Upper lobe of left lung (tissue), 6 donors: ENCODE data around the gene SETBP1. TPM values are rescaled to one million over a fixed set of nuclear protein-coding genes. Genes with fewer than 3 reads are reported as not detected.

ENCODE experiments used
- ATAC-seq, 2 donors: fragments of 200-7000 bp; cut with Tn5 transposase; one replicate each; pipeline ENCODE4 v1.9.1; 2022; ENCODE audit warnings: mild to moderate bottlenecking in 2 of 2, moderate library complexity in 2 of 2; ENCODE audit not compliant: low FRiP score in 2 of 2
- DNase-seq, 2 donors: peaks; one replicate each; pipeline ENCODE4 v3.0.0-alpha.2; 2019 to 2020
- H3K27ac ChIP-seq, 4 donors: fragments of 200-600 bp; sonication (generic); one replicate each; pipeline ENCODE4 v1.5.1; 2016 to 2019
- H3K27me3 ChIP-seq, 4 donors: fragments of 200-600 bp; sonication (generic); one replicate each; pipeline ENCODE4 v1.5.1; 2017 to 2019
- H3K36me3 ChIP-seq, 4 donors: fragments of 200-600 bp; sonication (generic); one replicate each; pipeline ENCODE4 v1.5.1; 2016 to 2019
- H3K4me1 ChIP-seq, 4 donors: fragments of 200-600 bp; sonication (generic); one replicate each; pipeline ENCODE4 v1.5.1; 2018 to 2019
- H3K4me3 ChIP-seq, 4 donors: fragments of 200-600 bp; sonication (generic); one replicate each; pipeline ENCODE4 v1.5.1; 2017 to 2019; ENCODE audit warnings: mild to moderate bottlenecking in 2 of 4, moderate library complexity in 1 of 4
- H3K9me3 ChIP-seq, 4 donors: fragments of 200-600 bp; sonication (generic); one replicate each; pipeline ENCODE4 v1.5.1; 2018 to 2019
- CTCF ChIP-seq, 6 experiments: fragments of 450-650 bp in 4 of 6; fragments of 200-600 bp in 2 of 6; sonication (generic) in 2 of 6; IDR thresholded peaks; one replicate each; pipeline ENCODE4 v1.5.1; 2016 to 2019; ENCODE audit warnings: antibody characterized with exemption in 6 of 6
- EP300 ChIP-seq, 4 donors: sonication (generic); formaldehyde crosslinking; IDR thresholded peaks; one replicate each; pipeline ENCODE4 v1.5.1; 2017; ENCODE audit warnings: antibody characterized with exemption in 4 of 4, control low read depth in 2 of 4
- POLR2A ChIP-seq, 4 donors: fragments of 450-650 bp; IDR thresholded peaks; one replicate each; pipeline ENCODE4 v1.5.1; 2016 to 2017; ENCODE audit warnings: antibody characterized with exemption in 4 of 4, mild to moderate bottlenecking in 2 of 4
- POLR2AphosphoS5 ChIP-seq, 2 donors: sonication (generic); formaldehyde crosslinking; IDR thresholded peaks; one replicate each; pipeline ENCODE4 v1.5.1; 2017; ENCODE audit warnings: antibody characterized with exemption in 2 of 2
- WGBS, 2 donors: methylation state at CpG; one replicate each; pipeline ENCODE4 v1.1.5; 2017 to 2018; 5-methylcytosine and 5-hydroxymethylcytosine counted together
- total RNA-seq, 6 donors: library from RNA; depleted of rRNA in 4 of 6; stranded (reverse); fragments of >200 nt in 4 of 6; gene quantifications; one replicate each; pipeline versions ENCODE4 v1.1.0 to v1.2.1, GENCODE V29; 2016 to 2021
- donor health status: DM: no; HTN: no; CAD: no; lungs with moderate emphysema.
- donor health status: DM: no; HTN: yes; CAD: no; lungs with severe emphysema.

SETBP1 gene
- total RNA-seq, 6 donors from 2014 or later: 11.7 to 38.8 (median 16.6) TPM

- TF ChIP-seq POLR2AphosphoS5 (IDR thresholded peaks at IDR 0.05): peak in 1 of 2 donors; percentile 19
- no peak for TF ChIP-seq EP300 (IDR thresholded peaks at IDR 0.05)
- DNase-seq: no peak
- peak in 1 of 2 donors; percentile 70 for ATAC-seq
- Histone ChIP-seq H3K4me3 (no peak overlapping the region), H3K27me3 (no peaks in the 10 kb centered on the region), H3K4me1 (peaks cover 23 to 35% (median 26%) of the 10 kb centered on the region in 4 donors), H3K9me3 (no peaks in the 10 kb centered on the region), H3K36me3 (no peaks in the 10 kb centered on the region), H3K27ac (no peak overlapping the region)
- 56 to 57% methylated on average over 5 of the region's 5 CpGs for WGBS, 2 donors
Measured at GRCh38 chr18:44729631-44730101, 49.0 kb downstream of the SETBP1 start.

- Histone ChIP-seq H3K4me3 (no peak overlapping the region), H3K36me3 (no peaks in the 10 kb centered on the region), H3K27me3 (no peaks in the 10 kb centered on the region), H3K4me1 (peaks cover 10 to 23% (median 13%) of the 10 kb centered on the region in 4 donors), H3K27ac (no peak overlapping the region), H3K9me3 (no peaks in the 10 kb centered on the region)
- WGBS, 2 donors: 93 to 94% methylated on average over 6 to 7 of the region's 7 CpGs
- no peak for TF ChIP-seq POLR2A (IDR thresholded peaks at IDR 0.05)
- no peak for TF ChIP-seq POLR2AphosphoS5 (IDR thresholded peaks at IDR 0.05)
- TF ChIP-seq CTCF (IDR thresholded peaks at IDR 0.05): no peak
- TF ChIP-seq EP300 (IDR thresholded peaks at IDR 0.05): no peak
- DNase-seq: no peak
- no peak for ATAC-seq
Measured at GRCh38 chr18:44730803-44731529, 50.3 kb downstream of the SETBP1 start.

GRCh38 chr18:44731530-44732237 lies 51.0 kb downstream of the SETBP1 start:
- no peak for DNase-seq
- Histone ChIP-seq H3K36me3 (no peaks in the 10 kb centered on the region), H3K9me3 (no peaks in the 10 kb centered on the region), H3K27ac (no peak overlapping the region), H3K4me3 (no peak overlapping the region), H3K4me1 (peaks cover 3 to 16% (median 9%) of the 10 kb centered on the region in 4 donors), H3K27me3 (no peaks in the 10 kb centered on the region)
- no peak for ATAC-seq
- no peak for TF ChIP-seq POLR2AphosphoS5 (IDR thresholded peaks at IDR 0.05)
- TF ChIP-seq CTCF (IDR thresholded peaks at IDR 0.05): no peak
- no peak for TF ChIP-seq POLR2A (IDR thresholded peaks at IDR 0.05)
- no peak for TF ChIP-seq EP300 (IDR thresholded peaks at IDR 0.05)
- 74 to 80% methylated on average over 9 of the region's 9 CpGs for WGBS, 2 donors

- H3K9me3 ChIP-seq: no peaks in the 10 kb centered on the region
- H3K27me3 ChIP-seq: no peaks in the 10 kb centered on the region
- 82 to 93% methylated on average over 9 of the region's 9 CpGs for WGBS, 2 donors
- H3K4me3 ChIP-seq: no peak overlapping the region
- no peak overlapping the region for H3K27ac ChIP-seq
- ATAC-seq (no peak), DNase-seq (no peak)
- H3K36me3 ChIP-seq: no peaks in the 10 kb centered on the region
- no peak for TF ChIP-seq POLR2A (IDR thresholded peaks at IDR 0.05)
- no peak for TF ChIP-seq CTCF (IDR thresholded peaks at IDR 0.05)
- TF ChIP-seq EP300 (IDR thresholded peaks at IDR 0.05): no peak
- no peak for TF ChIP-seq POLR2AphosphoS5 (IDR thresholded peaks at IDR 0.05)
- H3K4me1 ChIP-seq: peaks cover 0 to 13% (median 8%) of the 10 kb centered on the region in 4 donors
Measured at GRCh38 chr18:44732238-44732563, 51.5 kb downstream of the SETBP1 start.

GRCh38 chr18:44732599-44732998 lies 51.9 kb downstream of the SETBP1 start:
- TF ChIP-seq CTCF (IDR thresholded peaks at IDR 0.05) (no peak), POLR2A (IDR thresholded peaks at IDR 0.05) (no peak)
- Histone ChIP-seq H3K4me3 (no peak overlapping the region), H3K36me3 (no peaks in the 10 kb centered on the region), H3K9me3 (no peaks in the 10 kb centered on the region), H3K27me3 (no peaks in the 10 kb centered on the region), H3K27ac (no peak overlapping the region), H3K4me1 (peaks cover 0 to 13% (median 8%) of the 10 kb centered on the region in 4 donors)
- DNase-seq (no peak), ATAC-seq (no peak)
- 90 to 91% methylated on average over 5 of the region's 5 CpGs for WGBS, 2 donors
